Esophagus muscularis mucosa (tissue), 4 donors: ENCODE measurements around the gene GATA3. TPM values are rescaled to one million over a fixed set of nuclear protein-coding genes. Genes with fewer than 3 reads are reported as not detected.

Source experiments
- DNase-seq: peaks from one replicate; pipeline ENCODE4 v3.0.0-alpha.2; 2017; ENCODE audit errors: extremely low spot score
- H3K27ac ChIP-seq, 4 donors: fragments of 200-600 bp; sonication (generic); replicated peaks in 1 of 4; 1 replicate in 3 of 4; 2 replicates in 1 of 4; pipeline ENCODE4 v1.5.1; 2016 to 2019; ENCODE audit warnings: mild to moderate bottlenecking in 1 of 4
- H3K27me3 ChIP-seq, 4 donors: fragments of 200-600 bp; sonication (generic); one replicate each; pipeline versions ENCODE4 v1.5.1 to v1.6.0; 2016 to 2019
- H3K36me3 ChIP-seq, 4 donors: fragments of 200-600 bp; sonication (generic); one replicate each; pipeline ENCODE4 v1.5.1; 2016 to 2019
- H3K4me1 ChIP-seq, 4 donors: fragments of 200-600 bp; sonication (generic); one replicate each; pipeline ENCODE4 v1.5.1; 2016 to 2019
- H3K4me3 ChIP-seq, 4 donors: fragments of 200-600 bp; sonication (generic); 1 replicate in 2 of 4; 2 replicates in 2 of 4; pipeline ENCODE4 v1.5.1; 2016 to 2019; ENCODE audit warnings: mild to moderate bottlenecking in 4 of 4, moderate library complexity in 1 of 4
- H3K9me3 ChIP-seq, 4 donors: fragments of 200-600 bp; sonication (generic); 1 replicate in 3 of 4; 2 replicates in 1 of 4; pipeline ENCODE4 v1.5.1; 2016 to 2019
- EP300 ChIP-seq: sonication (generic); formaldehyde crosslinking; IDR thresholded peaks from one replicate; pipeline ENCODE4 v1.6.1; 2017; ENCODE audit warnings: antibody characterized with exemption
- POLR2A ChIP-seq: fragments of 450-650 bp; IDR thresholded peaks from one replicate; pipeline ENCODE4 v1.6.1; 2017; ENCODE audit warnings: antibody characterized with exemption, moderate library complexity, mild to moderate bottlenecking, low read depth
- POLR2AphosphoS5 ChIP-seq, 2 donors: sonication (generic); formaldehyde crosslinking; IDR thresholded peaks; one replicate each; pipeline ENCODE4 v1.6.1; 2017; ENCODE audit warnings: antibody characterized with exemption in 2 of 2
- WGBS: methylation state at CpG from one replicate; pipeline ENCODE4 v1.1.5; 2018; 5-methylcytosine and 5-hydroxymethylcytosine counted together
- intact Hi-C: fragments of 100-400 bp; cut with DNase I; formaldehyde crosslinking; loops from one replicate; pipeline ENCODE4 v1.15.1; 2023
- total RNA-seq, 4 donors: library from RNA; depleted of rRNA; stranded (reverse); fragments of >200 nt; gene quantifications; one replicate each; pipeline versions ENCODE4 v1.1.0 to v1.2.1, GENCODE V29; 2016
- TF ChIP-seq, protein P1 (sequence below), 3 experiments: fragments of 200-600 bp in 2 of 3; fragments of 450-650 bp in 1 of 3; sonication (generic) in 2 of 3; IDR thresholded peaks; one replicate each; pipeline ENCODE4 v1.5.1; 2017 to 2019; ENCODE audit warnings: antibody characterized with exemption in 3 of 3, mild to moderate bottlenecking in 2 of 3, moderate library complexity in 1 of 3

Gene GATA3
- total RNA-seq, 4 donors from 2014 or later: 0.19 to 0.46 (median 0.33) TPM; not detected in 1

DNA sequence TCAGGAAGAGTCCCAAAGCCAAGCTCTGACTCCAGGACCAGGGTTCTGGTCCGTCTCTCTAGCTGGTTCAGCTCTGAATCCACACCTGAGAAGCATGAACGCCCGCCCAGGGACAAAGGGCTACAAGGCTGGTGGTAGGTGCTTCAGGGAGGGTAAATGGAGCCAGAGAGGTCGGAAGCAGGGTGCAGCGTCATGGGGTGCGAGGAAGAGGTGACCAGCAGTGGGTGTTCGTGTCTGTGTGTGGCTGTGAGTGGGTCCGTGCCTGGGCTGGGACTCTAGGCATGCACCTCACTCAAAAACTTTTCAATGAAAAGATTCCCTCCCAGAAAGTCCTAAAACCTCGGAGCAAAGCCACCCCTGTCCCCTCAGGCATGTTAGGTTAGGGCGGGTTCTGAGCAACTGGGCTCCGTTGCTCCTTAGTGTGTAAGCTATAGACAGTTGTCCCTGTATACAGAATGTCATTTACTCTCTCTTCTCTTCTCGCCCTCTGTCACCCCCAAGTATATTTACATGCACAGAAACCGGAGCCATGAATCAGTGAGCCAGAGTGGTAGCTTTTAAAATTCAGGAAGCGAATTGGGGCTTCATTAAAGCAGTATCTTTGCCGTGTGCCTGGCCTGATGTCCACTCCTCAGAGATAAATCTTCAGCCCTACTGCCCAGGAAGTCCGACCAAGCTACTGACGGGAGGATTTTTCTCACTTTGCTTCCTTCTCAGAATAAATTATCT lies 12.3 kb upstream of the GATA3 start:
- Histone ChIP-seq H3K4me3 (no peak overlapping the region), H3K4me1 (peaks cover 24 to 48% (median 42%) of the 10 kb centered on the region in 4 donors), H3K9me3 (no peaks in the 10 kb centered on the region), H3K27me3 (peaks cover 0 to 100% (median 94%) of the 10 kb centered on the region in 4 donors), H3K36me3 (no peaks in the 10 kb centered on the region), H3K27ac (no peak overlapping the region)
- TF ChIP-seq EP300: no peak
- no peak for TF ChIP-seq POLR2A
- TF ChIP-seq, protein P1, sequence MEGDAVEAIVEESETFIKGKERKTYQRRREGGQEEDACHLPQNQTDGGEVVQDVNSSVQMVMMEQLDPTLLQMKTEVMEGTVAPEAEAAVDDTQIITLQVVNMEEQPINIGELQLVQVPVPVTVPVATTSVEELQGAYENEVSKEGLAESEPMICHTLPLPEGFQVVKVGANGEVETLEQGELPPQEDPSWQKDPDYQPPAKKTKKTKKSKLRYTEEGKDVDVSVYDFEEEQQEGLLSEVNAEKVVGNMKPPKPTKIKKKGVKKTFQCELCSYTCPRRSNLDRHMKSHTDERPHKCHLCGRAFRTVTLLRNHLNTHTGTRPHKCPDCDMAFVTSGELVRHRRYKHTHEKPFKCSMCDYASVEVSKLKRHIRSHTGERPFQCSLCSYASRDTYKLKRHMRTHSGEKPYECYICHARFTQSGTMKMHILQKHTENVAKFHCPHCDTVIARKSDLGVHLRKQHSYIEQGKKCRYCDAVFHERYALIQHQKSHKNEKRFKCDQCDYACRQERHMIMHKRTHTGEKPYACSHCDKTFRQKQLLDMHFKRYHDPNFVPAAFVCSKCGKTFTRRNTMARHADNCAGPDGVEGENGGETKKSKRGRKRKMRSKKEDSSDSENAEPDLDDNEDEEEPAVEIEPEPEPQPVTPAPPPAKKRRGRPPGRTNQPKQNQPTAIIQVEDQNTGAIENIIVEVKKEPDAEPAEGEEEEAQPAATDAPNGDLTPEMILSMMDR (IDR thresholded peaks at IDR 0.05): no peak
- no peak for TF ChIP-seq POLR2AphosphoS5 (IDR thresholded peaks at IDR 0.05)
- intact Hi-C loops: no loop called here
- WGBS: 10% methylated on average over 14 of the region's 17 CpGs
- no peak for DNase-seq

DNA sequence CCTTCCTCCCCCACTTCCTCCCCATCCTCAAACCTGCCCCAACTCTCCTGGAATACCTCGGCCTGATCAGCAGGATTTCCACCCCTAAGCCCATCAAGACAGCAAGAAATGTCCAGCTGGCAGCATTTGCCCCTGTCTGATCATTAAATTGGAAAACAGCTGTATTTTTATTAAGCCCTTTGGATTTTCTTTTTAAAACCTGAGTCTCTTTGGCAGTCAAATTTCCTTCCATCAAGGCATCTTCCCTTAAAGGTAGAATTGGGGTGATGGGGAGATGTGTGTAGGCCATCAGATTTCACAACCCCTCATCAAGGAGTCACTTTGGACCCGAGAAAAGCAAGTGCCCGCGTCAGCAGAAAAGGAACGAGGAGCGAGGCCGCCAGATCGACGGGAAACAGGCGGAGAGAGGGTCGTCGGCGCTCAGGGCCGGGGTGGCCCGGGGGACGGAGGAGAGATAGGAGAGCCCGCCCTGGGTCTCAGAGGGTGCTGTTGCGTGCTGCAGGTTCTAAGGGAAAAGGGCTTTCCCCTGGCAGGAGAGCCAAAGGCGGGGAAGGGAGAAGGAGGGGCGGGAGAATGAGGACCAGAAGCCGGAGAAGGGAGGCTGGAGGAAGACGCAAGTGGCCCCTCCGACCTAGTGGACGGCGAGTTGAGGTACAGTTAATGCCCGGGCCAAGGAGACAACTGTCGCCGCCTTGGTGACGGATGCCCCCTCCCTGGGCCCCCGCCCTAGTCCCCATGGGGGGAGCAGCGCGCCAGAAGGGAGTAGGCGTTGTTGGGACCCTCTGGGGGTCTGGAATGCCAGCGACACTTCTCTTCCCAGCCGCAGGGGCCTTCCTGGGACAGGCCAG lies 11.5 kb upstream of the GATA3 start:
- Histone ChIP-seq H3K4me3 (no peak overlapping the region), H3K4me1 (peaks cover 20 to 42% (median 34%) of the 10 kb centered on the region in 4 donors), H3K36me3 (no peaks in the 10 kb centered on the region), H3K9me3 (no peaks in the 10 kb centered on the region), H3K27ac (no peak overlapping the region), H3K27me3 (peaks cover 5 to 100% (median 94%) of the 10 kb centered on the region in 4 donors)
- 4% methylated on average over 34 of the region's 35 CpGs for WGBS
- TF ChIP-seq POLR2A (no peak), EP300 (no peak), POLR2AphosphoS5 (IDR thresholded peaks at IDR 0.05) (no peak)
- TF ChIP-seq, protein P1 (IDR thresholded peaks at IDR 0.05): no peak
- intact Hi-C loops: no loop called here
- no peak for DNase-seq

DNA sequence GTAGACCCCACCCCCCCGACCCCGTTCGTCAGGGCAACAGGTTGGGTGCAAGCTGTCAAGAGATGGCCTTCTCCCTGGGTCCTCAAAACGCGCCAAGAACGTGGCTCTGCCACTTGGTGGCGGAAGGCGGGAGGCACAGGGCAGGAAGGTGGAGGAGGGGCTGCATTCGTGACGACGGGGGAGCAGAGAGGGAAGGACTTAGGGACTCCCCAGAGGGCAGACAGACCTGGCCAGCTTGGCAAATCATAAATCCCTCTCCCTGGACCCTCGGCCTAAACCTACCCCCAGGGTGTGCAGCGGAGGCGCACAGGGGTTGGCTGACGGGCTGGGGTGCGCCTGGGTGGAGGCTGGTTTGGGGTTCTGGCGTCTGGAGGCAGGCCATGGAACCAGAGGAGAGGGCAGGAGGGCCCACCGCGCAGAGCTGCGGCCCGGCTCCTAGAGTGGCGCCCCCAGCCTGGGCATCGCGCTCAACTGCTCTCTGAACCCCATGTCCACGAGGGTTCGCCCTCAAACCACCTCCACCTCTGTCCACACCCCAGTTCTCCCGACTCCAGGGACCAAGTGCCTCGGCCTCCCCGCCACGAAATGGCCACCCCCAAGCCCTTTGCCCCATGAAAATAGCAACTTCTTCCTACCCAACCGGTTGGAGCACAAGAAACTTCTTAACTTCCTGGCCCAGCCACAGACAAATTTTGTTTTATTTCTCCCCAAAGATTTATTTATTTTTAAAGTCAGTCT lies 10.8 kb upstream of the GATA3 start:
- no peak for DNase-seq
- no peaks in the 10 kb centered on the region for H3K9me3 ChIP-seq
- intact Hi-C loops: no loop called here
- 5% methylated on average over 5 of the region's 31 CpGs for WGBS
- H3K4me3 ChIP-seq: peak overlapping the region in 1 of 4 donors; percentile 32
- peaks cover 9 to 100% (median 95%) of the 10 kb centered on the region in 4 donors for H3K27me3 ChIP-seq
- no peaks in the 10 kb centered on the region for H3K36me3 ChIP-seq
- H3K27ac ChIP-seq: no peak overlapping the region
- TF ChIP-seq POLR2A (no peak), EP300 (no peak), POLR2AphosphoS5 (IDR thresholded peaks at IDR 0.05) (no peak)
- TF ChIP-seq, protein P1 (IDR thresholded peaks at IDR 0.05): no peak
- H3K4me1 ChIP-seq: peaks cover 22 to 49% (median 36%) of the 10 kb centered on the region in 4 donors

DNA sequence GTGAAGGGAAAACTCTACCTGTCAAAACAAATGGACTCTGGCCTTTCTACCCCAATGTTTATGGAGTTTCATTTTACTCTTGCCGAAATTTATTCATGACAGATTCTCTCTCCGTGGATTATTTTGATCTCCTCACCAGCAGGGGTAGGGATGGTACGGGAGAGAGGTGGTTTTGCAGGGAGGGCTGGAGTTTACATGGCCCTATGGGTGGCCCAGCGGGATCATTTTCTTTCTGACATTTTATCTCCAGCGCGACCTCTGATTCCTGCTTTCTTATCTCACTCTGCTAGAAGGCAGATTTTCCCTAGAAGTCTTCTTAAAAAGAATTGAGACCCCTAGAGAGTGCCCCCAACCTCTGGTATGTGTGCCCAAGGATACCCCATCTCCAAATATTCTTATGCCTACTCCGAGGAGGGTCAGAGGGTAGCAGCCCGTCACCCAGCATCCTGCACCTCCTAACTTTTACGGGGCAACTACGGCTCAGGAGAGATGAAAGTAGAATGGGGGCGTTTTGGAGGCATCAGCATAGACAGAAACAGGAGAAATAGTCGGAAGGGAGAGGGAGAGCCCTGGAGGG lies 10.1 kb upstream of the GATA3 start:
- TF ChIP-seq POLR2A (no peak), EP300 (no peak), POLR2AphosphoS5 (IDR thresholded peaks at IDR 0.05) (no peak)
- TF ChIP-seq, protein P1 (IDR thresholded peaks at IDR 0.05): no peak
- Histone ChIP-seq H3K4me1 (peaks cover 26 to 56% (median 42%) of the 10 kb centered on the region in 4 donors), H3K9me3 (no peaks in the 10 kb centered on the region), H3K27me3 (peaks cover 9 to 100% (median 95%) of the 10 kb centered on the region in 4 donors), H3K4me3 (peak overlapping the region in 2 of 4 donors; percentile 32 to 35), H3K36me3 (no peaks in the 10 kb centered on the region), H3K27ac (no peak overlapping the region)
- 9% methylated on average over 12 of the region's 12 CpGs for WGBS
- intact Hi-C loops: no loop called here
- no peak for DNase-seq
